GM21515 (cell line): Measurements from ENCODE around the gene DUSP15.

Experiments
- ATAC-seq: cut with Tn5 transposase; IDR thresholded peaks from one replicate; pipeline ENCODE4 v1.9.1; 2021; ENCODE audit not compliant: unreplicated experiment

The DUSP15 gene

DNA sequence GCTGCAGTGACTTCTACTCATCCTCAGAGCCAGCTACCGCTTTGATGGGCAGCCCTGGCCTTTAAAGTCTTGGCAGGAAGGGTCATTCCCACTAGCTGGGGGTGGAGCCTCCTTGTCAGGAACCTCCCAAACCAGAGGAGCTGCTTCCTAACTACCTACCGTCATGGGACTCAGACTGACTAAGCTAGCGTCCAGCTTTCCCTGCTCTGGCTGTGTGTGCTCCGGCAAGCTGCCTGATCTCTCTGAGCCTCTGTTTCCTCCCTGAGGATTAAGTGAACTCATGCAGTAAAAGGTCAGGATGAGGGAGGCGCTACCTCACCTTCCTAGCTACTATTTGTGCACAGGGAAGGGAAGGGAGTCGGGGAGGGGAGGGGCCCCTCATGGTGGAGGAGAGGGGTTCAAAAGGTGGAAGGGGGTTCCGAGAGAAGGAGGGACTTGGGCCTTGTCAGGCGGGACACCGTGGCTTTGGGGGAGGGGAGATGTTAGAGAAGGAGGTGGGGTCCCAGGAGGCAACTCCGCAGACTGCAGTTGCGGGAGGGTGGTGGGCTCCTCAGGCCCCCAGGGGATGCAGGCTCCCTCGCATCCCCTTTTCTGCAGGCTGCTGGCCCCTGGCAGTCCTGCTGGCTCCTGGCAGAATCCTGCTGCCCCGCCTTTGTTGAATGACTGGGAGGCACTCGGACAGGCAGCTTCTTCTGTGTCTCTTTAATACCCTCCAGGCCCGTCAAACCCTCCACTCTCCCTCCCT, 9.8 kb downstream of the DUSP15 start:
- no peak for ATAC-seq

DNA sequence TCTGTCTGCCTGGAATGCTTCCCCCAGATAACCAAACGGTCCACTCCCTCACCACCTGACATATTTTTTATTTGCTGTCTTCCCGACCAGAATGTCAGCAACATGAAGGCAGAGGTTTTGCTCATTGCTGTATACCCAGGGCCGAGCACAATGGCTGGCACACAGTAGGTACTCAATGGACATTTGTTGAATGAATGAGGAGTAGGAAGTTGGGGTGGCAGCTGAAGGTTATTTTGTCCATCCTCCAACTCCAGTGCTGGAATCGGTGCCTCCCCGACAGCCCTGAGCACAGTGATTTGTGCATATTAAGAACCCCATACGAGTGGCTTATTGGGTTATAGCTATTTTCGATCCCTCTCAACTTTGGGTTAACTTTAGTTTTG, 10.3 kb downstream of the DUSP15 start:
- ATAC-seq, result no peak

DNA sequence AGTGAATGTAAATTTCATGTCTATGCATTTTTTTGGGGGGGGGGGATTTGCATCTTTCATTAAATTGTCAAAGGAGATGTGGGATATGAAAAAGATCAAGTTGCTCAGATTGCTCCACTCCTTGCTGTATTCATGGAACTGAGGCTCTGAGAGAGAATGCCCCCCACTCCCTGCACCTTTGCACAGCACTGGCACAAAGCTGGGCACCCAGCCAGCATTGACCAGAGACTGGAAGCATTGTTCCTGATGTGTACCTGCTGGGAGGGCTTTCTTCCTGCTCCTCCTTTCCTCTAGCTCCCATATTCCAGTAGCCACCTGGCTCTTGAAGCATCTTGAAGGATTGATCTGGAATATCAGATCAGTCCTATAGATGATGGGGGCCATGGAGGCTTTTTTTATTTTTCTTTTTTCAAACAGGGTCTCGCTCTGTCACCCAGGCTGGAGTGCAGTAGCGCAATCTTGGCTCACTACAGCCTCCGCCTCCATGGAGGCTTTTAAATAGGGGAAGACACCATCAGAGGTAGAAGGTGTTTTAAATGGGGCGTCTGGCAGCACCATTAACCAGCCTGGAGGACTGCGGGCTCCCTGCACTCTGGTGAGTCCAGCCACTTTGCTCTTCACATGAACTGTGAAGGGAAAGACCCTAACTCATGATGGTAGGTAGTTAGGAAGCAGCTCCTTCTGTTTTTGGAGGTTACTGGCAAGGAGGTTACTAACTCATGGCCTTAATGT, 10.9 kb downstream of the DUSP15 start:
- ATAC-seq, result no peak

DNA sequence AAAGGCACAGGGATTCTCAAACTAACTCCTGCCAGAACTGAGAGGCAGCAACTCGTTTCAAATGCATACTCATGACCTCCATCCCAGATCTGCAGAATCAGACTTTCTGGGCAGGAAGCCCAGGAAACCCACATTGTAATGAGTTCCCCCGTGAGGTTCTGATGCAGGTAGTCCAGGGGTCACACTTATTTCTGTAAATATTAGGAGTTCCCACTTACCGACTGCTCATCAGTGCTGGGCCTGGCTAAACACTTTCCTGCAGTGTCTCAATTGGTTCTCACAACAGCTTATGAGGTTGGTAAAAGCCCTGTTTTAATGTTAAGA, 11.6 kb downstream of the DUSP15 start:
- ATAC-seq, result no peak

DNA sequence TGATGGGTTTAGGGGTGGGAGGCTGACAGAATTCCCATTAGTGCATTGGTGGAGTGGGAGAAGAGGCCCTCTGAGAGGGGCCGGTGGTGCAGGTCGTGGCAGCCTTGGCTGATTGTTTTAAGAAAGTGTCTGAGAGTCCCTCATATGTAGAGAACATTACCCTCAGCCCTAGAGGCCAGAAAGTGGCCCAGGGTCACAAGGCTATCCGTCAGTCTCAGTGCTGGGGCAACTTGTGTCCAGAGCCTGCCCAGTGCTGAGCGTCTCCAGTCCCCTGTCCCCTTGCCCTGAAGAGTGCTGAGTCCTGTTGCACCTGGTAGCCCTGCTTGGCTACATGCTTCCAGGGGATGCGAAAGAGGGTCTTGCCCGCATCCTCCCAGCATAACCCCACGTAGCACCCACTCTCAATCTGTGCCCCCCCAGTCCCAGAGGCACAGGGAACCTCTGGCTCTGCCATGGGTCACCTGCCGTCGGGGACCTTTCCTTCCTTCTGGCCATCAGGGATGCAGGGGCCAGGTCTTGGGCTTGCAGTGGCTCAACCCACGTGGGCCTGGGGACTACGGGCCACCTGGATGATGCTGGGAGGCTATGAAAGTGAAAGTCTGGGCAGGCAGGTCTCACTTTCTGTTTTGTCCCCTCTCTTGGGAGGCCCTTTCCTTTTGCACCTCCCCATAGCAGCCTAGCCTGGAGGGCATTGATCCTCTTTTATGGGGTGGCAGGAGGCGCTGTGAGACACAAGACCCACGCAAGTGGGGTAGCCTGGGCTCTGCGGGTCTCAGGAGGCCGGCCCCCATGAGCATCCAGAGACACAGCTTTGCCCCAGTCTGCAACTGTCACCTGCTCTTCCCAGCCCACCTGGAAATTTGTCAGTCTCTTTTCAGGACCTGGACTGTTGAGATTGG, 12.2 kb downstream of the DUSP15 start:
- no peak for ATAC-seq

DNA sequence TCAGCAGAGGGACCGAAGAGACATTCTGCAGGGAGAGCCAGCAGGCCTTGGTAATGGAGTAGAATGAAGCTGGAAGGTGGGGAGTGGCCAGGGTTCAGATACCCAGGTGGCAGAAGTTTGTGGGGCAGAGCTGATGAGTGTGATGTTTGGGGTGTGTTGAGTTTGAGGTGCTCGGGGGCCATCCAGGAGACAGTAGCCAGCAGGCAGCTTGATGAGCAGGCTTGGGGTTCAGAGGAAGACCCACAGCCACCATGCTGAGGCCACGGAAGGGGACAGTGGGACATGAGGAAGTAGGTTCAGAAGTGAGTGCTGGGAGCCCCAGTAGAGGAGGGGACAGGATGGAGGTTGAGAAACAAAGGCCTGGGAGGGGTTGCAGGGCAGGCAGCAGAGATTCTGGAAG, 13.8 kb downstream of the DUSP15 start:
- ATAC-seq, result no peak

DNA sequence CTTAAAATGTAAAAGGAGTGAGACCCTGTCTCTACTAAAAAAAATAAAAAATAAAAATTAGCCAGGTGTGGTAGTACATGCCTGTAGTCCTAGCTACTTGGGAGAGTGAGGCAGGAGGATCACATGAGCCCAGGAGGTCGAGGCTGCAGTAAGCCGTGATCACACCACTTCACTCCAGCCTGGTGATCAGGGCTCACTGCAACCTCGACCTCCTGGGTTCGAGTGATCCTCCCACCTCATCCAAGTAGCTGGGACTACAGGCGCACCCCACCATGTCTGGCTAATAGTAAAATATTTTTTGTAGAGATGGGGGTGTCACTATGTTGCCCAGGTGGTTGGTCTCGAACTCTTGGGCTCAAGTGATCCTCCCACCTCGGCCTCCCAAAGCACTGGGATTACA, 16.8 kb downstream of the DUSP15 start:
- ATAC-seq, result no peak

DNA sequence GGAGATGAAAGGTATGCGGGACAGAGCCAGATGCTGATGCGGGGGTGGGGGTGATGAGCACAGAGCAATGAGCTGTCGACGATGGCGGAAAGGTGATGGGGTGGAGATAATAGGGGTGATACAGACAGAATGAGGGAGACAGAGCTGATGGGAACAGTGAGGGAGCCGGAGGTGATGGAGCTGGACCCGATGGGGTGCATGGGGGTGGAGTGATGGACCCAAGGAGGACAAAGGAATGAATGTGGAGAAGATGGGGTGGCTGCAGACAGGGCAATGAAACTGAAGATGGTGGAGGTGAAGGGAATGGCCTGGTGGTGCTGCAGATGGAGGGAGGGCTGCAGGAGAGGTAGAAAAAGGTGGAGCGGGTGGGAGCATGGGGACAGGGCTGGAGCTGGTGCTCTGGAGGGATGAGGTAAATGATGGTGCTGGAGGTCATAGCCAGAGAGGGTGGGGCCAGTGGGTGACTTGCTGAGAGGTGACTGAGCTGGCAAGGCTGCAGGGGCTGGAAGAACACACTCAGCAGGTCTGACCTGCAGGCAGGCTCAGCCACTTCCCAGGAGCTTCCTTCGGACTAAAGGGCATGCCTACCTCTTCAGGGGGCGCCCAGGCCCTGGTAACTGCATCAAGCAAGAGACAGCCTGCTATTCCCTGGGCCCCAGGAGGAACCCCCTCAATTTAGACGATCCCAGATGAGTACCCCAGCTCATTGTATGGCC, 18.9 kb downstream of the DUSP15 start:
- no peak for ATAC-seq

DNA sequence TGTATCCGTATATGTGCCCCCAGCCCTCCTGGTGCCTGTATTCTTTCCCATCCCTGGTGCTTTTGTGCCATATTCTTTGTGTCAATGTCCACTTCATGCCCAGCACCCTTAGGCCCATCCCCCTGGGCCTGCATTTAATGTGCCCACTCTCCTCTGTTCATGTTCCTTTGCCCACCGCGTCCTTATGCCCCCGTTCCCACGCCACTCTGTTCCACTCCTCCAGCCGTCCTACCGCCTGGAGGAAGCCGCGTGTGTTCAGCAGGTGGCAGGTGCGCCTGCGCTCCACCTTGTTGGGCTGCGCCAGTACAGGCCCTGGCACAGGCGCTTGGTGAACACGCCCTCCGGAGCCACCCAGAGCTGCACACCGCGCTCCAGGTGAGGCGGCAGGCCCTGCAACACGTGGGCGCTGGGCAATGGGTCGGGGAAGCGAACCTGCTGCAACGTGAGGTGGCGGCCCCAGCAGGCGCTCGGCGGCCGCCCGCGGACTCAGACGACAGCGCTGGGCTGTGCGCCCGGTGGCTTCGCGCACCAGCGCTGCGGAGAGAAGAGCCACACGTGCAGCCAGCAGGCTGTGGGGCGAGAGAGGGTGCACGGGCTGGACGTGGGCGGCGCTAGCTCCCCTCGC, 20.9 kb downstream of the DUSP15 start:
- no peak for ATAC-seq

DNA sequence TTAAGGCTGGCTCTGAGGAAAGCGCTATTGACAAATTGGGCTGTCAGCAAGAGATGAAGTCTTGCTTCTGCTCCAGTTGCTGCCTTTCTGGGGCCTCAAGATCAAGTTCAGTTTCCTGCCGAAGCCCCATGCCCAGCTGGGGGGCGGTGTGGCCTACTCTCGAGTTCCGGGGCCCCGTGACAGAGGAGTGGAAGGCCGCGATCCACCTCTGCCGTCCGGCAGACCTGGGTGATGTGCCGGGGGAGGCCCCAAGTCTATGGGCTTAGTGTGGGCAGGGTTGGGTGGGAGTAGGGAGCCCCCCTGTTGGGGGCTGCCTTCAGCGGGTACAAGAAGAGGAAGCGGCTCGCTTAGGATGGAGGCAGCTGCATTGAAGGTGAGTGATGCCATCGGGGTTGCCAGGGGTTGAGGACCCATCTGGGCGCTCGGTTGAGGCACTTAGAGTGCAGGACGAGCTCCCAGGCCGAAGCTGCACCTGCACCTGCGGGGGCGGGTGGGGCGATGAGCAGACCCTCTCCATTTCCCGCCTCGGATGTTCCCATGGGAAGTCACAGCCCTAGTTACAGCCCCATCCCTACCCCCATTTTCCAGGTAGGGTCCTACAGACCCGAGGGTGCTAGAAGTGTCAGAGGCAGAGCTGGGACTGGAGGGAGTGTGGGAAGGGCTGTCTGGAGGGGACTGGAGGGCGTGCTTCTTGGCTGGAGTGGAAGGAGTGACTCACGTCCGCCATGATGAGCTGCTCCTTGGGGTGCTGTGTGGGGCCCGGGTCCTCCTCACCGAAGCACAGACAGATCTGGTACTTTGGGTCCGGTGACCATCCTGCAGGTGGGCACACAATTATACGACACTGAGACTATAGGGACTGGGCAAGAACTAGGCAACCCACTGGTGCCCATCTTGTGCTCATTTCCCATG, 22.0 kb downstream of the DUSP15 start:
- ATAC-seq, result no peak

DNA sequence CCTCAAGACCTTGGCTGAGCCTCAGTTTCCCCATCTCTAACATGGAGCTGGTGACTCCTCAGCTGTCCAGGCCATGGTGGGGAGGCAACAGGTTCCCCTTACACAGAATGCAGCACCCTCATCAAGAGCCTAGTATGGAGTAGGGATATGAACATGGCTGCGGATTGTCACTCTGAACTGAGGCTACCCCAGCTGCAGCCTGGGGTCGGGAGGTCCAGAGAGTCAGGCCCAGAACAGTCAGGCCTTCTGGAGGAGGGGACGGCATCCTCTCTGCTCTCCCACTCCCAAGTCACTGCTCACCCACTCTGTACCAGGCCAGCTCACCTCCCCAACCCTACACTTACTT, 23.6 kb downstream of the DUSP15 start:
- ATAC-seq, result no peak

DNA sequence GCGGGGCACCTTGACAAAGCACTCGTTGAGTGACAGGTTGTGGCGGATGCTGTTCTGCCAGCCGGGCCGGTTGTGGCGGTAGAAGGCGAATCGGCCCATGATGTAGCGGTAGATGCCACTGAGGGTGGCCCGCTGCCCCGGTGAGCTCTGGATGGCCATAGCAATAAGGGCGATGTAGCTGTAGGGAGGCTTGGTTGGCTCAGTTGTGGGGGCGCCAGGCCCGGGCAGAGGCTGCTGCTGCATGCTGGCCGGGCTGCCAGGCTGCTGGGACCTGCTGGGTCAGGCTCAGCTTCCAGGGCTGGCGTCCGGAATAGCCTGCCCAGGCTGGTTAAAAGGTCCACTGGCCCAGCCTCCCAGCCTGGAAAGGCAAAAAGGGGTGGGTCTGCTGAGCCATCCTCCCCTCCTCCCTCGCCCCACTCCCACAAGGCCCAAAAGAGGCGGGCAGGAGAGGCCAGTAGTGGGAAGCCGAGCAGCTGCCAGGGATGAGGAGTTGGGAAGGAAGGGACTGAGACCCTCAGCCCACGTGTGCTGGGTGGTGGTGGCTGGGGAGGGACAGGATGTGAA, 24.9 kb downstream of the DUSP15 start, which contains the start of gene FOXS1:
Gene FOXS1, minus strand, starts transcription at position 305 of the 564 bp plus-strand sequence. Its CDS starts 62 bp downstream, at position 243.
- no peak for ATAC-seq

DNA sequence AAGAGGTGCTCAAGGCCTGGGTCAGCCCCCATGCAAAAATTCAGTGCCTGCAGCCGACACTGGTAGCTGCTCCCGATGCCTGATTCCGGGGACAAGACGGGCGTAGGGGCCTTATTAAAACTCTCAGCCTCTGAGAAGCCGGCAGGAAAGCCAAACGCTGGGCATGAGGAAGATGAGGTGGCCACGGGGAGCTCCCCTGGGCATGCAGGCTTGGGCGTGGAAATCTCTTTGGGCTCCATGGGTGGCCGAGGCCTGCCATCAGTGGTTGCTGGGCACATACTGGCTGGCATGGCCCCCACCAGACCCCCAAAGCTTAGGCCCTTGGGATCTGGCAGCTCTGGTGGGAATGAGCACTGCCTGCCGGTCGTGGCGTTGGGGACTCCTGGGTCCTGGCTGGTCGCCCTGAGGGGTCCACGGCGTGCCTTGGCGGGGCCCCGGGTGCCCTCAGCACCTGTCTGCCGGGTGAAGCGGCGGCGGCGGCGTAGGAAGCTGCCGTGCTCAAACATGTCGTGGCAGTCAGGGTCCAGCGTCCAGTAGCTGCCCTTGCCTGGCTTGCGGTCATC, 25.5 kb downstream of the DUSP15 start:
- no peak for ATAC-seq

DNA sequence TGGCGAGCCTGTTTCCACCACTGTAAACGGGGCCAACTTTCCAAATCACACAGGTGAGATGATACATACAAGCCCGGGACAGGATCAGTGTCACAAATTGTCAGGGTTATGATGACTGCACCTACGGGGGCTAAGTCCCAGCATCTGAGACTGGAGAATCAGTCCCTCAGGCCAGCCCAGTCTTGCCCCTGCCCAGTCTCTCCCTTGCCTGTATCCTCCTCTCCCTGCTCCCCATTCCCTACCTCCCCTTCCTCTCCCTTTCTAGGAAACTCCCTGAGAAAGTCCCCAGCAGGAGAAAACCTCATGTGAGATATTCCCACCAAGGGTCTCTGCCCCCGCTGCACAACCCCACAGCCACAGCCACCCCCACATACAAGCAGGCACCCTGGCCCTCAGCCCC, 26.4 kb downstream of the DUSP15 start:
- ATAC-seq, result no peak

DNA sequence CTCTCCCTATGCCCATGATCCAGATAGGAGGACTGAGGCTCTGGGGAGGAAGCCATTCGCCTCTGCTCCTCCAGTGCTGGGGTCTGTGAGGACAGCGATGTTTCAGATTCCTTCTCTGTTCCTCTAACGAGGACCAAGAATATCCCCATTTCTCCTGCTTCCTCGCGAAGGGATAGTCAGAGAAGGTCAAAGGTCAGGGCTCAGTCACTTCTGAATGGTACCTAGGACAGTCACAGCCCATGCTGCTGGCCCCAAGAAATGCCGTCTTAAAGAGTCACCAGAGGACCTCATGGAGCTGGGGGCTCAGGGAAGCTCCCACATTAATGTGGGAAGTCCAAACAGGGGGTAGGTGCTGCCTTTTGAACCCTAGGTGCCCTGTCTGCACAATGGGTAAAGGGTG, 27.0 kb downstream of the DUSP15 start:
- ATAC-seq, result no peak

DNA sequence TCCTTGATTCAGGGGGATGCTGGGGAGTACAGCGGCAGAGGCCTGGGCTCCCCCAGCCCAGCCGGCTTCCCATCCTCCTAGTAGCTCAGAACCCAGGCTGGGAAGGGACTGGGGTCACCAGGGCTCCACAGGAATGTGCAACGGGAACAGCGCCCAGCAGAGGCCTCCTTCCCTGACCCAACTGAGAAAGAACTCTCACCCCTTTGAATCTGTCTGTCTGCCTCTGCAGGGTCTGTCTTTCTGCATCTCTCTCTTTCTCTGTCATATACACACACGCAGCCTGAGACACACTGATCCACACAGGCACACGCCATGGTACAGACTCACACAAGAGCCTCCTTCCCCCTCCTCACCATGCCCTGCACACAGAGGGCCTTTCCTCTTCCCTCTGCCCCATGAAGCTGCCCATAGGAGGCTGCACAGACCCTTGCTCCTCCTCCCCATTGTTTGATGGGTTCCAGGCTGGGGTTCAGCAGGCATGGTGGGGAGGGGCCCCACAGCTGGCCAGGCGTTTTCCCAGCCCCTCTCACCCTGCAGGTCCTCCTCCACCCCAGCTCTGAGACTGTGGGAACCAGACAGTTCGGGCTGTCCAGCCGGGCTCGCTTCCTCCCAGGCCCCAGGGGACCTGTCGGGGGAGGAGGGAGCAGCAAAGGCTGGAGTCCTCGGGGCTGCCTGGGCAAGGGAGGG, 27.7 kb downstream of the DUSP15 start:
- ATAC-seq, result no peak

DNA sequence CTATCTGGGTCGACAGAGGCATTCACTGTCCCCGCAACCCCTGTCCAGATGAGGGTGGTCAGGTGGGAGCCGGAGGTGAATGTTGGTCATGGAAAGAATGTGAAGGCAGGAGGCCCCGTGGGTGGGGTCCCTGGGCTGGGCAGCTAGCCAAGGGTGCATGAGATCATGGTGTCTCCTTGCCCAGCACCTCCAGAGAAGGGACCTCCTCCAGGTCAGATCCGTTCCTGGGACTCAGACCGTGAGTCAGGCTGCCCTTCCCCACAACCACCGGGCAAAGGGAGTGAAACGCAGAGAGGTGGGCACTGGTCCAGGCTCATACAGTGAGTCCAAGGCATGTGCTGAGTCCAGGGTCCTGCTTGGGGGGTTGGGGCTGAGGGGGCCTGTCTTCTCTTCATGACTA, 28.4 kb downstream of the DUSP15 start:
- no peak for ATAC-seq
